Femur (tissue), 1 donor: ENCODE data around the gene RAB44.
"Not testable (repeated sequence)": the region's sequence is repeated elsewhere in the genome, so short reads cannot be mapped to it uniquely, and the experiment has no call there.

Experiments
- DNase-seq: peaks from one replicate; pipeline ENCODE4 v3.0.0-alpha.2; 2017

RAB44 gene

DNA sequence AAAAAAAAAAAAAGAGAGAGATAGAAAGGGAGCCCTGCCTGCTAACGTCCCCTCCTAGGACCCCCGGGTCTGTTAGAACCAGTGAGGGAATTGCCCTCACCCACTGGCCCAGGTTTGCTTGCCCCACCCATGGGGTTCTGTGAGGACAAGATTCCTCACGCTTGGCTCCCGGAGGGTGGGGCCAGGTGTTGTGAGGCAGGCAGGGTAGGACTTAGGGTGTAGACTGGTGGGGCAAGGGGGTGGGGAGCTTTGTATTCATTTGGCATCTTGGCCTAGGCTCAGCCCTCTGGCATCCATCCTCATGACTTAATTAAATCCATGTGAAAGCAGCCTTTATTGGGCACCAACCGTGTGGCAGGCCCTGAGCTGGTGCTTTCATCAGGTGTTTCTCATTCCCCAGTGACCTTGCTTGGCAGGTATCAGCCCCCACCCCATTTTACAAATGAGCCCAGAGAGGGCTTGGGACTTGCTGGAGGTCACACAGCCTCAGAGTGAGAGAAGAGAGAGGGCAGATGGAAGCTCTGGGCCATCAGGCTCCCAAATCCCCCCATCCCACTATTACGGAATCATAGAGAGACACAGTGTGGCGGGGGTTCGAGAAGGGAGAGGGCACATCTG lies 19.0 kb downstream of the RAB44 start:
- no peak for DNase-seq

GRCh38 chr6:36717231-36717825 lies 19.7 kb downstream of the RAB44 start:
- DNase-seq, result no peak

DNA sequence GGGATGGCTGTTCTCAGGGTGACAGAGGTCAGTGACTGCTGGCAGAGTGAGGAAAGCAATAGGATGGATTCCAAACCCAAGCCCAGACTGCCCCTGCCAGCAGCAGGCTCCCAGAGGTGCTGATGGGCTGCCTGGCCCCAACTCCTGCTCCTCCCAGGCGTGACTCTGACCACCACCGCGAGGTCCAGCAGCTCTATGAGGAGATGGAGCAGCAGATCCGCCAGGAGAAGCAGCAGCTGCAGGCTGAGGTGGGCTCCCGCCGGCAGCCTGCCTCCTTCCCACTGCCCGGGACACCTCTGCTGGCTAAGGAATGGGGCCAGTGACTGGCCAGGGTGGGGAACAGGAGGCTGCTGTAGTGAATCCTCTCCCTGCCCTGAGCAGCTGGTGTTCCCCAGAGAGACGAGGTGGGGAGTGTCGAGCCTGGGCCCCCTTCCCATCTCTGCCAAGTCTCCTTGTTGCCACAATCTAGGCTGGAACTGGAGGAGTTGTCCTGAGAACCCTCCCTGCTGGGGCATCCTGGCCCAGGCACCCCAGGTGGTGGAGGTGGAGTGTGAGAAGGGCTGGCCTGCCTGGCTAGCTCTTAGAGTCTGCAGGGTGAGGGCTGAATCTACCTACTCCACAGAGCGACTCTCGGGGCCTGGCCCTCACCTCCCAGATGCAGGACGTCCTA lies 20.4 kb downstream of the RAB44 start:
- no peak for DNase-seq

DNA sequence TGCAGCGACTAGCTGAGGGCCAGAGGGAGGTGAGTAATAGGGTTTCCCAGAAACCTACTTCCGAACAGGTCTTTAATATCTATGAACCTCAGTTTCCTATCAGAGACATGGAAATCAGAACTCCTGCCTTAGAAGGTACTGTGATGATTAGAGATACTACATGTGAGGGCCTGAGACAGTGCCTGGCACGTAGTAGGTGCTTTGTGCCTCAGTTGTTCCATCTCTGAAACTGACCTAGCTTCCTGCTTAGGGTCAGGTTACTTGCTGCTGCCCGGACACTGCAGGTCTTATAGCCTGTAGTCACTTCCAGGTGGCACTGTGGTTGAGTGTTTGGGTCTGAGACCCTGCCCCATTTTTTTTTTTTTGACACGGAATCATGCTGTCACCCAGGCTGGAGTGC lies 20.9 kb downstream of the RAB44 start:
- DNase-seq, result no peak

- DNase-seq, result no peak
These were observed 21.5 kb downstream of the RAB44 start for GRCh38 chr6:36719126-36719525.

GRCh38 chr6:36720251-36721141 lies 22.9 kb downstream of the RAB44 start:
- DNase-seq, result peak; percentile 11

DNA sequence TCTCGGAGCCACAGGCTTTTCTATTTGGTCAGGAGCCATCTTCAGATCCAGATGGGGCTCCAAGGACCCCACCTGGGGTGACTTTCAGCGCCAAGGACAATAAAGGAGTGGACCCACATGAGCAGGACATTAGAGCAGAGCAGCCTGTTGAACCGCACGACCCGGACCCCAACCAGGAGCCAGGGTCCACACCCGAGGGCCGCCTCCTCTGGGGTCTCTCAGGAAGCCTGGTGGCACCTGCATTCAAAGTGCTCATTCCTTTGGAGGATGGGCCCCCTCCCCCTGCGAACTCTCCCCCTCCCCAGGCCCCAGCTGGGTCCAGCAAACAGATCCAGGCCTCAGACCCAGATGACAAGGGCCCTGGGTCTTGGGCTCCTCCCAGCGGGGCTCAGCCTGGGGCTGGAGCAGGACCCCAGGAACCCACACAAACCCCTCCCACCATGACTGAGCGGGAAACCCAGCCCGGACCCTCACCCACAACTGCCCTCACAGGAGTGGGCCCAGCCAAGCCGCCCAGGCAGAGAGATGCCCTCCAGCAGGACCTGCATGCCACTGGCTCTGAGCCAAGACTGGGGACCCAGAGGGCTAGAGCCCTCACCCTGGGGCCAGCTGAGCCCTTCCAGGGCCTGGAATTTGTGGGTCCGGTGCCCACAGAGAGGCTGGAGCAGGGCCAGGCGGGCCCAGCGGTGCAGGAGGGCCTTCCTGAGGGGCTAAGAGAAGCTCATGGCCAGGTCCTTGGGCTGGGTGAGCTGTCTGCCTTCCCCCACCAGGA lies 23.9 kb downstream of the RAB44 start:
- DNase-seq, result no peak

DNA sequence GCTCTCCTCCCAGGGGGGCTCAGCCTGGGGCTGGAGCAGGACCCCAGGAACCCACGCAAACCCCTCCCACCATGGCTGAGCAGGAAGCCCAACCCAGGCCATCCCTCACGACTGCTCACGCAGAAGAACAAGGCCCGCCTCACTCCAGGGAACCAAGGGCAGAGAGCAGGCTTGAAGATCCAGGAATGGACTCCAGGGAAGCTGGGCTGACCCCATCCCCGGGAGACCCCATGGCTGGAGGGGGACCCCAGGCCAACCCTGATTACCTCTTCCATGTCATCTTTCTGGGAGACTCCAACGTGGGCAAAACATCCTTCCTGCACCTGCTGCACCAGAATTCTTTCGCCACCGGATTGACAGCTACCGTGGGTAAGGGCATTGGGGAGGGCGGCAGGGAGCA lies 24.7 kb downstream of the RAB44 start:
- no peak for DNase-seq

GRCh38 chr6:36722879-36723278 lies 25.3 kb downstream of the RAB44 start:
- DNase-seq, result no peak

- not testable (repeated sequence) for DNase-seq
These were observed 26.4 kb downstream of the RAB44 start for GRCh38 chr6:36723992-36724391.

GRCh38 chr6:36724514-36725390 lies 27.1 kb downstream of the RAB44 start:
- DNase-seq, result no peak

- DNase-seq, result no peak
These were observed 28.0 kb downstream of the RAB44 start for GRCh38 chr6:36725581-36725980.

DNA sequence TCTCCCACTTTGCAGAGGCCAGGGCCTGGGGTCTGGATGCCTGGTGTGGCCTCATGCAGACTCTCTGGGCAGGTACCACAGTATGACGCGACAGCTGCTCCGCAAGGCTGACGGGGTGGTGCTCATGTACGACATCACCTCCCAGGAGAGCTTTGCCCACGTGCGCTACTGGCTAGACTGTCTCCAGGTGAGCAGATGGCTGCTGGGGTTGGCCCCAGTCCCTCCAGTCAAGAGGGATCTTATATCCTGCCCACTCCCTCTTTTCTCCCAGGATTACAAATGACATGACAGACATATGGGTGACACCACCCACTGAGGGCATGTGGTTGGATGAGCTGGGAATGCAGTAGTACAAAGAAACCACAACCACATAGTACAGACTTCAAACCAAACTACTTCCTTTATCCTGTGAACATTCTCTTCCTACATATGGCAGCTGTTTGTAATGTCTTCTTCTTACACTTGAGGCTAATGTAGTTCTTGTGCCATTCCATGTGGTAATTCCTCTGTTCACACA lies 29.9 kb downstream of the RAB44 start:
- no peak for DNase-seq

DNA sequence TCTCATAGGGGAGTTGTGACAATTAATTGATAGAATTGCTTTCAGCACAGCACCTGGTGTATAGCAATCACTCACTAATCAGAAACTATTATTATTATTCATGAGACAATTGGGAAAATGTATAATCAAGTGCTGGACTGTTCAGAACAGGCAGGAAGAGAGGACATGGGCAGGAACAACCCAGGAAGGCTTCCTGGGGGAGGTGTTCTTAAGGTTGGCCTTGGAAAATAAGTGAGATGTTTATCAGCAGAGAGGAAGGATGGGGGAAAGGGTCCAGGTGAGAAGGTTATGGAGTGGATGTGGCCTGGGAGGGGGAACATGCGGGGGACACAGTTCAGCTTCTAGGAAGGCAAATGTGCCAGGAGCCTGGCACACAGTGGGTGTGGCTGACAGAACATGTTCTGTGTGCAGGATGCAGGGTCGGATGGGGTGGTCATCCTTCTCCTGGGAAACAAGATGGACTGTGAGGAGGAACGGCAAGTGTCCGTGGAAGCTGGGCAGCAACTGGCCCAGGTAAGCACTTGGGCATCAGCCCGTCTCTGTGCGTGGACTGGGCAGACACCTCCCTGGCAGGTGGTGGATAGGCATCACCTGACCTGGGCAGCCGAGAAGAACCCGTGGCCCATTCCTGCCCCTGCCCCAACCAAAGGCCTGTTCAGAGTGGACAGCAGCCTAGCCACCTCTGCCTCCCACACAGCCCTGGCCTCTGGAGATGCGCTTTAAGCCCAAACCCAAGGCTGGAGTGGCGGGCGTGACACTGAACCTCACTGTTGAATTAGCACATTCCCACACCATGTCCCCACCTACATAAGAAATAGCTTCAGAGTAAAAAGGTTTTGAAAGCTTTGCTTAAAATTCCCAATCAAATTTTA lies 30.9 kb downstream of the RAB44 start:
- no peak for DNase-seq

DNA sequence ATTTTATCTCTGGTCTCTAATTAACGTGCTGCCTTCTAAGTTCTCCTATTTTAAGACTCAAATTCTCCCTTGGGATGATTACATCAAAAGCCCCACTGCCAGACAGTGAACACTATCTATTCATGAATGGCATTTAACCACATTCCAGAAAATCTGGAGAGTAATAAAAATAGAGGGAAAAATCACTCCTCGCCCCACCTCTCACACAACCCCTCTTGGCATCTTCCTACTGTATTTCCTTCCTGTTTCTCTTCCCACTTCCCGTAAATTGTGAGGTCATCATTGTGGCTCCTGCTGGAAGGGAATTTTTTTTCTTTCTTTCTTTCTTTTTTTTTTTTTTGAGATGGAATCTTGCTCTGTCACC lies 31.5 kb downstream of the RAB44 start:
- no peak for DNase-seq

- DNase-seq, result no peak
These were observed 33.1 kb downstream of the RAB44 start for GRCh38 chr6:36730424-36731380.

- DNase-seq, result no peak
These were observed 34.1 kb downstream of the RAB44 start for GRCh38 chr6:36731622-36732310.

GRCh38 chr6:36733300-36733699 lies 35.7 kb downstream of the RAB44 start:
- DNase-seq, result no peak
